SK-N-MC (cell line): ENCODE data around the gene MCM9.
A peak's percentile ranks its signal among the peaks of the same experiment; 100 is the strongest.

Experiments used
- DNase-seq: peaks from one replicate; pipeline ENCODE4 v3.0.0-alpha.2; 2011; ENCODE audit warnings: low read depth, low spot score
- H3K27ac ChIP-seq: fragments of 200-600 bp; sonication (generic); 2 replicates; pipeline ENCODE4 v1.5.1; 2016; ENCODE audit warnings: mixed run types
- H3K36me3 ChIP-seq: fragments of 200-600 bp; sonication (generic); 2 replicates; pipeline ENCODE4 v1.6.1; 2017; ENCODE audit warnings: antibody characterized with exemption, low read length, mixed read lengths; ENCODE audit not compliant: insufficient read depth
- H3K4me3 ChIP-seq: fragments of 200-600 bp; sonication (generic); 2 replicates; pipeline ENCODE4 v1.5.1; 2016
- H3K9ac ChIP-seq: fragments of 200-600 bp; sonication (generic); 2 replicates; pipeline ENCODE4 v1.8.0; 2017; ENCODE audit warnings: mixed run types, mixed read lengths; ENCODE audit not compliant: insufficient read length
- H3K9me3 ChIP-seq: fragments of 200-600 bp; sonication (generic); 2 replicates; pipeline ENCODE4 v1.6.1; 2017; ENCODE audit warnings: low read depth, mild to moderate bottlenecking, antibody characterized with exemption, low read length, moderate library complexity, mixed read lengths
- EZH2 ChIP-seq: fragments of 200-600 bp; sonication (generic); IDR thresholded peaks from one replicate; pipeline ENCODE4 v1.6.1; 2017; ENCODE audit warnings: antibody characterized with exemption
- FOXP2 ChIP-seq: optimal IDR thresholded peaks from 2 replicates; pipeline ENCODE3; 2011; ENCODE audit warnings: mild to moderate bottlenecking, moderate library complexity; ENCODE audit not compliant: insufficient read depth; ENCODE audit errors: extremely low read length, control extremely low read depth
- POLR2AphosphoS5 ChIP-seq: IDR thresholded peaks from 2 replicates; pipeline ENCODE4 v1.6.1; 2012; ENCODE audit warnings: mild to moderate bottlenecking, low read depth, low read length, borderline replicate concordance

Gene MCM9

DNA sequence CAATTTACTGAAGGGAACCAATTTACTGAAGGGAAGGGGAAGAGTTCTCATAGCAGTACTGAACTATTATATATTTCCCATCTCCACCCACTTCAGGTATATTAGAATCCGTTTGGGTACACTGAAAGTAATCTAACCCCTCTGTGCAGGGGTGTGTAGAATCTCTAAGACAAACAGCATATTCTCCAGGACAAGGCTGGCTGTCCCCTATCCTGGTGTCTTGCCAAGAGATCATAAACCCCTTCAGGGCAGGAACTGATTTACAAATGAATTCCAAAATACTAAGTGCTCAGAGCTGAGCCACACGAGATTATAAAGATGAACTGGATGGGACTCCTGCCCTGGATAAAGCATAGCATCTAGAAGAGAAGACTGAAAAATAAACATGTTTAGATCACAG is 31.8 kb downstream of the MCM9 start:
- Histone ChIP-seq H3K9ac (no peak overlapping the region), H3K36me3 (peaks cover 97% of the 10 kb centered on the region), H3K9me3 (no peaks in the 10 kb centered on the region), H3K27ac (no peak overlapping the region), H3K4me3 (no peak overlapping the region)
- no peak for DNase-seq
- TF ChIP-seq FOXP2 (no peak), EZH2 (no peak), POLR2AphosphoS5 (no peak)

DNA sequence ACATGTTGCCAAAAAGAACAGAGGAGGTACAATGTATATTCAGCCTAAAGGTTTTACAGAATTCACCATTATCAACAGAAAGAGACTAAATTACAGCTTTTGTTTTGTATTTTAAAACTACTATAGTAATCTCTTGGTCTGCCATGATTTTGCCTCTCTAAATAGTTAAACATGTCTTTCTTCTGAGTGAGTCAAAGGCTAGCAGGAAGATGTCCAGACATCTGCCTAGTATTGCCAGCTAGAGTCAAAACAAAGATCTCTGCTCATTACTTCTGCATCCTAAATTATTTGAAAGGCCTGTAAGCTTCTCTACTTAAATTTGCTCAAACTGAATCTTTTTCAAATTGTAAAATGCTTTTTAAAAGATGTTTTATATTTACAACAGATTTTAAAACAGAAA is 32.2 kb downstream of the MCM9 start:
- no peak for DNase-seq
- no peak for TF ChIP-seq FOXP2
- TF ChIP-seq POLR2AphosphoS5 = no peak
- TF ChIP-seq EZH2 = no peak
- no peaks in the 10 kb centered on the region for H3K9me3 ChIP-seq
- H3K4me3 ChIP-seq = no peak overlapping the region
- H3K9ac ChIP-seq = no peak overlapping the region
- H3K36me3 ChIP-seq = peaks cover 96% of the 10 kb centered on the region
- H3K27ac ChIP-seq = no peak overlapping the region

DNA sequence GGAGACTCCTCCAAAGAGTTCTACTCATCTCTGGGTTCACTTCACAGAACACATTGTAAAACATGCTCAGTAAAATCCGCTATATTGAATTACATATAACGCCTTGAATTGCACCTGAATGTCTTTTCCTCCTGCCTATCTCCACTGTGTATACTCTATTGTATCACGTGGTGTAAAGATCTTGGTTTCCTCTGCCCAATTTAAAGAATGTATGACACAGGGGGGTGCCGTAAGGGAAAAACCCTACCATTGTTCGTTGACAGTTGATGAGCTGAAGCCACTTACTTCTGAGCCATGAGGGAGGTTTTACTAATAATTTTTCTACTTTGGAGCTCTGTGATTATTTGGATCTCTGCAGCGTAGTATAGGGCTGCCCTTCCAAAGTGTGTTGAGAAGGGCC is 35.0 kb downstream of the MCM9 start:
- no peak for DNase-seq
- Histone ChIP-seq H3K36me3 (peaks cover 72% of the 10 kb centered on the region), H3K27ac (no peak overlapping the region), H3K9me3 (no peaks in the 10 kb centered on the region), H3K9ac (no peak overlapping the region), H3K4me3 (no peak overlapping the region)
- TF ChIP-seq POLR2AphosphoS5 (no peak), FOXP2 (no peak), EZH2 (no peak)

DNA sequence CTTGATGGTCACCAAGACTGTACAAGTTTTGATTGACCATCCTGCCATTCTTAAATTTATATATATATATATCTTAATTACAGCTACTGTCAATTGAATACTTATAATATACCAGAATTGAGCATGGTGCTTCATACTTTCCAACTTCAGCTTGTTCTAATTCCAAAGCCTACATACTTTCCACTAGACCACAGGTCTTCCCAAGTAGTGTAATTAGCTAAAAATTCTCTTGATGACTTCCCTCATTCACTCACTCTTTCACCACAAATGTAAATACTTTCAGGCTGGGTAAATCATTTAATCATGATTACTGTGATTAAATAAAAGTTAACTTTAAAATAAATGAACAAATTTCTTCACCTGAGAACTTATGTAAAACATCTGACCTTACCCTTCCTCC is 37.6 kb downstream of the MCM9 start:
- Histone ChIP-seq H3K4me3 (no peak overlapping the region), H3K27ac (no peak overlapping the region), H3K36me3 (peaks cover 46% of the 10 kb centered on the region), H3K9me3 (no peaks in the 10 kb centered on the region), H3K9ac (no peak overlapping the region)
- no peak for TF ChIP-seq EZH2
- TF ChIP-seq FOXP2 = no peak
- no peak for TF ChIP-seq POLR2AphosphoS5
- no peak for DNase-seq

DNA sequence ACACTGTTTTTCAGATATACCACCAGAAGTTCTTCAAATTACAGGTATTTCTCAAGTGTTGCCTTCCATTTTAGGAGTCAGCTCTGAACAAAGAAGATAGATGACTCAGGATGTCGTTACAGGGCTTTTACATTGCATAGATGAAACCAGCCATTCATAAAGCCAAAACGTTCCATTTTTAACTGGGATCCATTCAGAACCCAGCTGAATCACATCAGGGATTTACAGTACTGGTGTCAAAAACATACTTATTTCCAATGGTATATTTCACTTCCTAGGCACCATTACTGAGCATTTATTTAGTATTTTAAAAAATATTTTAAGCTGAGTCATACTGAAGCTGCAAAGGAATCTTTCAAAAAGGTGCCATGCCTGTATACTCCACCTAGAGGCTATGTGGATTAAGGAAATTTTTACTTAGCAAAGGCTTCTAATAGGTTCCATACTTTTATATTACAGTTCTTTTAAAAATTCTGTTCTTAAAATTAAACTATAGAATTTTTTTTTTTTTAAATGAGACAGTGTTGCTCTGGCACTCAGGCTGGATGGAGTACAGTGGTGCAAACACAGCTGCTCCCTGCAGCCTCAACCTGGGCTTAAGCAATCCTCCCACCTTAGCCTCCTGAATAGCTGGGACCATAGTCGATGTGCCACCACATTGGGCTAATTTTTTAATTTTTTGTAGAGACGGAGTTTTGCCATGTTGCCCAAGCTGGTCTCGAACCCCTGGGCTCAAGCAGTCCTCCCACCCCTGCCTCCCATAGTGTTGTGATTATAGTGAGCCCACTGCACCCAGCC is 38.4 kb downstream of the MCM9 start:
- TF ChIP-seq POLR2AphosphoS5 (no peak; the same call in 1 of the 2 replicates), FOXP2 (no peak), EZH2 (no peak)
- H3K27ac ChIP-seq = peak overlapping the region; percentile 97
- peak; percentile 45 for DNase-seq
- H3K9ac ChIP-seq = peak overlapping the region; percentile 87
- H3K9me3 ChIP-seq = no peaks in the 10 kb centered on the region
- peak overlapping the region; percentile 79 for H3K4me3 ChIP-seq
- H3K36me3 ChIP-seq = peaks cover 37% of the 10 kb centered on the region

DNA sequence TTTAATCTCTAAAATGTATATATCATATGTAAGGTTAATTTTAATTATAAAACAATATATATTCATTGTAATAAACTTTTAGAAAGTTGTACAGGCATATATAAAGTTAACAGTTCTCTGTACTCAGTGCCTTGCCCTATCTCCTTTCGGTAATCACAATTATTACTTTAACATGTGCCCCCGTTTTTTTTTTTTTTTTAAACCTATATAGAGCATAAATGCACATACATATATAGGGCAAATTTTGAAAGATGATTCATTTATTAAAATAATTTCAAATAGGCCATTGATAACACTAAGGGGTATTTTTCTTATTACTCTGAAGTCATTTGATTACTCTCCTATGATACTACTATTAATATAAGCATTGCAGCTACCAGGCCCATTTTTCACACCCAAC is 39.1 kb downstream of the MCM9 start:
- peaks cover 31% of the 10 kb centered on the region for H3K36me3 ChIP-seq

DNA sequence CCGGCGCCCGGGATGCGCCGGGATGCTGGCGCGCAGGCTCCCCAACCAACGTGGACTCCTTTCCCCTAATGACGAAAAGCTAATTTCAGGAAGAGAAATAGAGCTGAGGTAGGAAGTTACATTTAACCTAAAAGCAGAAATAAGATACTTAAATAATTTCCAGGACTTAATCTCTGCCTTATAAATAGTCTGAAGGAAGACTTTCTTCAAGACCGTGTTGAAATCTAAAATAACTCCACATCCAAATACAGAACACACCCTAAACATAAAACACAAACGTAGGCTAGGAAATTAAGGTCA is 39.7 kb downstream of the MCM9 start:
- TF ChIP-seq POLR2AphosphoS5 = no peak
- TF ChIP-seq FOXP2 = no peak
- no peak for TF ChIP-seq EZH2
- Histone ChIP-seq H3K9ac (peak overlapping the region; percentile 87), H3K36me3 (peaks cover 24% of the 10 kb centered on the region), H3K9me3 (no peaks in the 10 kb centered on the region), H3K4me3 (peak overlapping the region; percentile 79), H3K27ac (peak overlapping the region; percentile 77)
- DNase-seq = no peak

More for the DNA sequence above, 39.1 kb downstream of the MCM9 start:
- Histone ChIP-seq H3K4me3 (peak overlapping the region; percentile 79), H3K27ac (peak overlapping the region; percentile 97), H3K9me3 (no peaks in the 10 kb centered on the region), H3K9ac (peak overlapping the region; percentile 87)
- no peak for DNase-seq
- no peak for TF ChIP-seq EZH2
- TF ChIP-seq POLR2AphosphoS5 = no peak
- no peak for TF ChIP-seq FOXP2

DNA sequence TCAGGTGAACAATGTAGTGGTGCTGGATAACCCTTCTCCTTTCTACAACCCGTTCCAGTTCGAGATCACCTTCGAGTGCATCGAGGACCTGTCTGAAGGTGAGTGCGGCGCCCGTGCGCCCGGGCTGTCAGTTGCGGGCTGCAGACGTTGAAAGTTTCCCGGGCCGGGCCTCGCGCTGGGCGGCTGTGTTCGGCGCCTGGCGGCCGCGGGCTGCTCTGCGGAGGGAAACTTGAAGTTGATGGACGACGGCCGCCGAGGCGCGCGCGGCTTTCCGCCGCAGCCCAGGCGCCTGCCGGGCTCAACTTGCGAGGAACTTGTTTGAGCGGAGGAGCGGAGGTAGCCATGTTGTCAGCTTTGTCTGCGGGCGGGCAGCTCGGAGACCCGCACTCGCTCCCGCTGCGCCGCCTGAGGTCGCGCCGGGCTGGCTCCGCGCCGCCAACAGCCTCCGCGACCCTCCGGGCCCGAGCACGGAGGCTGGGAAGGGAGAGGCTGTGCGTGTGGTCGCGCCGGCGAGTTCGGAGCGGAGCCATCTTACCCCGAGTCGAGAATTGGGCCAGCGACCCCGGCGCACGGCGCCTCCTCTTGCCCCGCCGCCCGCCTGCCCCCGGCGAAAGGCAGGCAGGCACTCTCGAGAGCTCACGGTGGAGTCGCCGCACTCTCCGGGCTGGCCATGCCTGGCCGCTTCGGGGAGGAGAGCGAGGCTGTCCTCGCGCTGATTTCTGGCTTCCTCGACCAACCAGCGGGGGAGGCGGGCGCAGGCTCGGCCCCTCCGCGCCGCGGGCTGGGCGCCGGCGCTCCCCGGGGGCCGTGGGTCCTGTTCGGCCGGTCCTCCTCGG is 40.3 kb downstream of the MCM9 start:
- DNase-seq = no peak
- H3K36me3 ChIP-seq = peaks cover 19% of the 10 kb centered on the region
- H3K9ac ChIP-seq = peak overlapping the region; percentile 87
- H3K9me3 ChIP-seq = no peaks in the 10 kb centered on the region
- TF ChIP-seq EZH2 (no peak), FOXP2 (no peak), POLR2AphosphoS5 (no peak)
- peak overlapping the region; percentile 79 for H3K4me3 ChIP-seq
- peak overlapping the region; percentile 77 for H3K27ac ChIP-seq
